Cardiac ventricle fibroblast (primary cell): ENCODE results near the gene REG3G. TPM values are rescaled to one million over a fixed set of nuclear protein-coding genes. Genes with fewer than 3 reads are reported as not detected.

Source experiments
- total RNA-seq: library from RNA; depleted of rRNA; stranded (reverse); fragments of >200 nt; gene quantifications from 2 replicates; pipeline ENCODE4 v1.2.3, GENCODE V29; 2015

REG3G gene
- total RNA-seq, result not detected in 2 replicates

DNA sequence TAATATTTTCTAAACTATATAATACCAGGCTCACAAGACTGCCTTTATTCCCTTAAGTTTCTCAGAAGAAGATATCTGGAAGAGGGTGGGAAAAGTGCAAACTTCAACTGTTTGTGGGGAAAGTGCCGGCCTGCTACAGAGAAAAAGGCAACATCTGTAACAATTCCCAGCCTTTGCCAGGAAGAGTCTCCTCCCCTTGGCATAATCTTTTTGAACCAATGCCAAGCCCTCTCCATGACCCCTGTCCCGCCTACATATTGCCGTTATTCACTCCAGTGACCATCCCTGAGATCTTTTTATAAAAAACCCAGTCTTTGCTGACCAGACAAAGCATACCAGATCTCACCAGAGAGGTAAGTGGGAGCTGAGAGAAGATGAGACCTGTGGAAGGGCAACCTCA lies at the start of gene REG3G:
TSS of gene REG3G (plus strand) at position 282 of the 400 bp plus-strand sequence. CDS start 392 bp downstream, outside the sequence.

Other genes starting within 250 kb of the REG3G start
- gene REG1B, start 62.3 kb downstream of the REG3G start, total RNA-seq, result not detected in 2 replicates
- not detected in 2 replicates for gene REG1A, start 94.8 kb downstream of the REG3G start, total RNA-seq
- not detected in 2 replicates for gene REG3A, start 134.1 kb downstream of the REG3G start, total RNA-seq